Kidney glomerular epithelial cell (primary cell): ENCODE results near the gene ARID2.

Source experiments
- DNase-seq: peaks from one replicate; lab custom pipeline; 2025; lab: John Stamatoyannopoulos, UW

The ARID2 gene

GRCh38 chr12:45939759-45940158 is 210.3 kb downstream of the ARID2 start:
- DNase-seq = no peak

- no peak for DNase-seq
Observed at GRCh38 chr12:45944771-45945170, 215.3 kb downstream of the ARID2 start.

GRCh38 chr12:45946435-45946834 is 216.9 kb downstream of the ARID2 start:
- DNase-seq = no peak

GRCh38 chr12:45948546-45948945 is 219.0 kb downstream of the ARID2 start:
- DNase-seq = no peak
